ENCODE measurements around the gene MON2.

MON2 gene

GRCh38 chr12:62621101-62621638 is 154.5 kb downstream of the MON2 start:
- DNase-seq: no peak

- DNase-seq: no peak
These were observed 155.6 kb downstream of the MON2 start for GRCh38 chr12:62622177-62622576.

- peak; percentile 19 to 49 for DNase-seq
These were observed 158.6 kb downstream of the MON2 start for GRCh38 chr12:62625228-62625627.

GRCh38 chr12:62627181-62627580 is 160.6 kb downstream of the MON2 start:
- no peak for DNase-seq

- DNase-seq: no peak
These were observed 162.8 kb downstream of the MON2 start for GRCh38 chr12:62629413-62629812.

- DNase-seq: no peak
These were observed 163.5 kb downstream of the MON2 start for GRCh38 chr12:62629971-62630739.

GRCh38 chr12:62631471-62632410 is 165.1 kb downstream of the MON2 start:
- no peak for DNase-seq

- DNase-seq: no peak
These were observed 165.8 kb downstream of the MON2 start for GRCh38 chr12:62632411-62632918.

GRCh38 chr12:62635649-62636048 is 169.0 kb downstream of the MON2 start:
- no peak for DNase-seq

GRCh38 chr12:62637679-62638078 is 171.1 kb downstream of the MON2 start:
- no peak for DNase-seq

GRCh38 chr12:62640910-62641448 is 174.4 kb downstream of the MON2 start:
- no peak for DNase-seq

GRCh38 chr12:62642486-62642885 is 175.9 kb downstream of the MON2 start:
- DNase-seq: peak; percentile 26 to 33

GRCh38 chr12:62643486-62643885 is 176.9 kb downstream of the MON2 start:
- DNase-seq: no peak

- no peak for DNase-seq
These were observed 179.9 kb downstream of the MON2 start for GRCh38 chr12:62646566-62646965.

GRCh38 chr12:62647586-62647985 is 181.0 kb downstream of the MON2 start:
- no peak for DNase-seq

GRCh38 chr12:62649412-62650138 is 182.9 kb downstream of the MON2 start:
- no peak for DNase-seq
